Activated CD4-positive, alpha-beta memory T cell treated with anti-CD3 and anti-CD28 coated beads, Interleukin-2, amount 10 ng/mL, durations not matched to agents 7 days and 5 days (primary cell): ENCODE measurements around the gene EIF6. TPM values are rescaled to one million over a fixed set of nuclear protein-coding genes. Genes with fewer than 3 reads are reported as not detected.

Experiments used
- CTCF ChIA-PET: fragments of 350-600 bp; sonication (Branson Sonifier 250); formaldehyde crosslinking; loops from one replicate; lab custom pipeline; 2021; ENCODE audit warnings: antibody characterized with exemption, inconsistent platforms; lab: Charles Lee
- POLR2A ChIA-PET: fragments of 350-600 bp; sonication (Branson Sonifier 250); formaldehyde crosslinking; loops from one replicate; lab custom pipeline; 2021; ENCODE audit warnings: antibody characterized with exemption; lab: Charles Lee
- DNase-seq: peaks from one replicate; pipeline ENCODE4 v3.0.0-alpha.2; 2020
- H3K27ac Mint-ChIP-seq: one replicate; pipeline ENCODE4 v1.8.0; 2021; ENCODE audit warnings: mild to moderate bottlenecking, mixed read lengths
- H3K27me3 Mint-ChIP-seq: one replicate; pipeline ENCODE4 v1.8.0; 2021; ENCODE audit warnings: mixed read lengths
- H3K36me3 Mint-ChIP-seq: one replicate; pipeline ENCODE4 v1.8.0; 2021; ENCODE audit warnings: low read depth, mixed read lengths
- H3K4me1 Mint-ChIP-seq: one replicate; pipeline ENCODE4 v1.8.0; 2021; ENCODE audit warnings: mixed read lengths
- H3K4me3 Mint-ChIP-seq: one replicate; pipeline ENCODE4 v1.8.0; 2021; ENCODE audit warnings: mild to moderate bottlenecking, mixed read lengths
- H3K9me3 Mint-ChIP-seq: one replicate; pipeline ENCODE4 v1.8.0; 2021; ENCODE audit warnings: mixed read lengths
- total RNA-seq, 2 experiments: library from RNA; stranded (reverse); gene quantifications; one replicate each; pipeline ENCODE4 v1.2.3, GENCODE V29; 2021

EIF6 gene
- total RNA-seq, 2 experiments from 2014 or later, result 86.1 to 91.3 TPM

GRCh38 chr20:35307666-35308653, 23.4 kb upstream of the EIF6 start:
- H3K4me3 Mint-ChIP-seq, result no peak overlapping the region
- ChIA-PET CTCF (interaction anchor here (0.6 to 7.1 kb wide), 8 partner anchors 10 to 1961 kb away, joined by 3 to 95 read pairs (median 10); partner anchors contain the start of gene CEP250), POLR2A (interaction anchor here (0.9 to 3.3 kb wide), 2 partner anchors 24 to 147 kb away, joined by 3 to 11 read pairs; partner anchors contain the start of gene CEP250)
- DNase-seq, result no peak
- no peaks in the 10 kb centered on the region for H3K9me3 Mint-ChIP-seq
- peaks cover 7% of the 10 kb centered on the region for H3K36me3 Mint-ChIP-seq
- peaks cover 72% of the 10 kb centered on the region for H3K4me1 Mint-ChIP-seq
- no peaks in the 10 kb centered on the region for H3K27me3 Mint-ChIP-seq
- H3K27ac Mint-ChIP-seq, result no peak overlapping the region

GRCh38 chr20:35306931-35307517, 22.5 kb upstream of the EIF6 start:
- Mint-ChIP-seq H3K27ac (peak overlapping the region; percentile 85), H3K36me3 (no peaks in the 10 kb centered on the region), H3K4me1 (peaks cover 69% of the 10 kb centered on the region), H3K4me3 (no peak overlapping the region), H3K9me3 (no peaks in the 10 kb centered on the region), H3K27me3 (no peaks in the 10 kb centered on the region)
- ChIA-PET POLR2A (interaction anchor here (0.7 to 3.3 kb wide), 5 partner anchors 23 to 184 kb away, joined by 3 to 11 read pairs (median 3); partner anchors contain the start of genes CEP250, EDEM2 and UQCC1), CTCF (interaction anchor here (0.8 to 7.1 kb wide), 7 partner anchors 11 to 147 kb away, joined by 3 to 95 read pairs (median 16); partner anchors contain the start of gene CEP250)
- peak; percentile 40 for DNase-seq

GRCh38 chr20:35305682-35306556, 21.3 kb upstream of the EIF6 start:
- H3K4me3 Mint-ChIP-seq, result no peak overlapping the region
- no peaks in the 10 kb centered on the region for H3K36me3 Mint-ChIP-seq
- DNase-seq, result peak; percentile 86
- ChIA-PET POLR2A (interaction anchor here (0.7 to 4.8 kb wide), 8 partner anchors 13 to 185 kb away, joined by 3 to 28 read pairs (median 5); partner anchors contain the start of genes CEP250, EDEM2, EIF6 and MMP24OS), CTCF (interaction anchor here (0.5 to 7.1 kb wide), 16 partner anchors 9 to 432 kb away, joined by 3 to 95 read pairs (median 5); partner anchors contain the start of genes CEP250, EDEM2, EIF6 and GDF5)
- H3K4me1 Mint-ChIP-seq, result peaks cover 59% of the 10 kb centered on the region
- peak overlapping the region; percentile 85 for H3K27ac Mint-ChIP-seq
- H3K27me3 Mint-ChIP-seq, result no peaks in the 10 kb centered on the region
- no peaks in the 10 kb centered on the region for H3K9me3 Mint-ChIP-seq

GRCh38 chr20:35304956-35305355, 20.4 kb upstream of the EIF6 start:
- no peaks in the 10 kb centered on the region for H3K27me3 Mint-ChIP-seq

GRCh38 chr20:35303735-35304491, 19.3 kb upstream of the EIF6 start:
- H3K27ac Mint-ChIP-seq, result peak overlapping the region; percentile 37
- peak; percentile 88 for DNase-seq
- ChIA-PET CTCF (interaction anchor here (0.6 to 7.1 kb wide), 24 partner anchors 9 to 187 kb away, joined by 3 to 95 read pairs (median 4); partner anchors contain the start of genes EIF6, FAM83C, GDF5 and MMP24OS), POLR2A (interaction anchor here (0.6 to 4.8 kb wide), 10 partner anchors 11 to 650 kb away, joined by 3 to 28 read pairs (median 6); partner anchors contain the start of genes CEP250, EIF6, MMP24OS and SCAND1)
- H3K36me3 Mint-ChIP-seq, result no peaks in the 10 kb centered on the region
- no peak overlapping the region for H3K4me3 Mint-ChIP-seq
- H3K27me3 Mint-ChIP-seq, result no peaks in the 10 kb centered on the region
- peaks cover 52% of the 10 kb centered on the region for H3K4me1 Mint-ChIP-seq
- no peaks in the 10 kb centered on the region for H3K9me3 Mint-ChIP-seq

More at GRCh38 chr20:35304956-35305355, 20.4 kb upstream of the EIF6 start:
- H3K9me3 Mint-ChIP-seq, result no peaks in the 10 kb centered on the region
- H3K4me1 Mint-ChIP-seq, result peaks cover 56% of the 10 kb centered on the region
- POLR2A ChIA-PET, result interaction anchor here (1.1 to 4.8 kb wide), 8 partner anchors 14 to 150 kb away, joined by 3 to 28 read pairs (median 6); partner anchors contain the start of genes CEP250, EIF6, MMP24OS and UQCC1
- peak overlapping the region; percentile 85 for H3K27ac Mint-ChIP-seq
- DNase-seq, result no peak
- H3K4me3 Mint-ChIP-seq, result no peak overlapping the region
- CTCF ChIA-PET, result interaction anchor here (0.9 to 7.1 kb wide), 14 partner anchors 9 to 185 kb away, joined by 3 to 95 read pairs (median 6); partner anchors contain the start of genes CEP250, EDEM2, EIF6 and GDF5
- H3K36me3 Mint-ChIP-seq, result no peaks in the 10 kb centered on the region

GRCh38 chr20:35303382-35303734, 18.8 kb upstream of the EIF6 start:
- Mint-ChIP-seq H3K27ac (no peak overlapping the region), H3K4me1 (peaks cover 52% of the 10 kb centered on the region), H3K36me3 (no peaks in the 10 kb centered on the region), H3K4me3 (no peak overlapping the region), H3K9me3 (no peaks in the 10 kb centered on the region), H3K27me3 (no peaks in the 10 kb centered on the region)
- CTCF ChIA-PET, result interaction anchor here (0.7 to 7.1 kb wide), 23 partner anchors 11 to 187 kb away, joined by 3 to 95 read pairs (median 4); partner anchors contain the start of genes EIF6, FAM83C, GDF5 and MMP24OS
- POLR2A ChIA-PET, result interaction anchor here (1.1 to 4.8 kb wide), 6 partner anchors 16 to 651 kb away, joined by 3 to 28 read pairs (median 6); partner anchors contain the start of genes CEP250, EIF6, MMP24OS and SCAND1
- no peak for DNase-seq

GRCh38 chr20:35302421-35303335, 18.1 kb upstream of the EIF6 start:
- no peaks in the 10 kb centered on the region for H3K36me3 Mint-ChIP-seq
- H3K9me3 Mint-ChIP-seq, result no peaks in the 10 kb centered on the region
- peaks cover 47% of the 10 kb centered on the region for H3K4me1 Mint-ChIP-seq
- H3K27ac Mint-ChIP-seq, result no peak overlapping the region
- no peaks in the 10 kb centered on the region for H3K27me3 Mint-ChIP-seq
- CTCF ChIA-PET, result interaction anchor here (0.7 to 7.1 kb wide), 16 partner anchors 10 to 188 kb away, joined by 3 to 95 read pairs (median 4); partner anchors contain the start of genes EIF6, FAM83C and GDF5
- POLR2A ChIA-PET, result interaction anchor here (0.8 to 4.8 kb wide), 5 partner anchors 18 to 152 kb away, joined by 3 to 28 read pairs (median 7); partner anchors contain the start of genes CEP250, EIF6 and MMP24OS
- no peak overlapping the region for H3K4me3 Mint-ChIP-seq
- DNase-seq, result no peak

GRCh38 chr20:35301426-35301825, 16.9 kb upstream of the EIF6 start:
- POLR2A ChIA-PET, result interaction anchor here (0.8 to 4.8 kb wide), 2 partner anchors 17 to 41 kb away, joined by 3 to 28 read pairs; partner anchors contain the start of gene EIF6
- H3K27me3 Mint-ChIP-seq, result no peaks in the 10 kb centered on the region
- no peak overlapping the region for H3K27ac Mint-ChIP-seq
- DNase-seq, result no peak
- H3K36me3 Mint-ChIP-seq, result no peaks in the 10 kb centered on the region
- H3K9me3 Mint-ChIP-seq, result no peaks in the 10 kb centered on the region
- H3K4me3 Mint-ChIP-seq, result no peak overlapping the region
- peaks cover 36% of the 10 kb centered on the region for H3K4me1 Mint-ChIP-seq
- CTCF ChIA-PET, result interaction anchor here (0.5 to 7.1 kb wide), 5 partner anchors 9 to 138 kb away, joined by 4 to 95 read pairs (median 5); partner anchors contain the start of gene GDF5

- DNase-seq, result no peak
- peaks cover 29% of the 10 kb centered on the region for H3K4me1 Mint-ChIP-seq
- no peaks in the 10 kb centered on the region for H3K9me3 Mint-ChIP-seq
- no peak overlapping the region for H3K4me3 Mint-ChIP-seq
- H3K36me3 Mint-ChIP-seq, result no peaks in the 10 kb centered on the region
- H3K27ac Mint-ChIP-seq, result no peak overlapping the region
- ChIA-PET POLR2A (interaction anchor here (1.0 kb wide), 1 partner anchor 16 kb away, joined by 3 read pairs; the partner anchor contains the start of gene EIF6), CTCF (interaction anchor here (0.9 to 1.5 kb wide), 3 partner anchors 10 to 131 kb away, joined by 3 to 5 read pairs (median 5); no protein-coding TSS in a partner anchor)
- peaks cover under 1% of the 10 kb centered on the region for H3K27me3 Mint-ChIP-seq
Observed at GRCh38 chr20:35300469-35301262, 16.1 kb upstream of the EIF6 start.
